WTC11 (cell line): Measurements from ENCODE around the gene CNTNAP5. TPM values are rescaled to one million over a fixed set of nuclear protein-coding genes. Genes with fewer than 3 reads are reported as not detected.

Experiments used
- ATAC-seq: fragments of 200-7000 bp; cut with Tn5 transposase; 2 replicates; pipeline ENCODE4 v1.10.0; 2021; ENCODE audit warnings: mild to moderate bottlenecking, moderate library complexity
- CTCF ChIA-PET: fragments of 300-600 bp; sonication (Branson Sonifier 250); formaldehyde crosslinking; loops from one replicate; lab custom pipeline; 2021; ENCODE audit warnings: antibody characterized with exemption; lab: Charles Lee
- POLR2A ChIA-PET: fragments of 350-600 bp; sonication (Branson Sonifier 250); formaldehyde crosslinking; loops from one replicate; lab custom pipeline; 2021; ENCODE audit warnings: antibody characterized with exemption; lab: Charles Lee
- DNase-seq: peaks from one replicate; pipeline ENCODE4 v3.0.0; 2021; ENCODE audit warnings: low spot score
- H3K27ac Mint-ChIP-seq: 2 replicates; pipeline ENCODE4 v1.8.0; 2021; ENCODE audit warnings: mixed read lengths
- H3K27me3 Mint-ChIP-seq: 2 replicates; pipeline ENCODE4 v1.8.0; 2021; ENCODE audit warnings: low read depth, mild to moderate bottlenecking, moderate library complexity, mixed read lengths
- H3K36me3 Mint-ChIP-seq: 2 replicates; pipeline ENCODE4 v1.8.0; 2021; ENCODE audit warnings: mixed read lengths
- H3K4me1 Mint-ChIP-seq: 2 replicates; pipeline ENCODE4 v1.8.0; 2022; ENCODE audit warnings: mixed read lengths
- H3K4me3 Mint-ChIP-seq: 2 replicates; pipeline ENCODE4 v1.8.0; 2021; ENCODE audit warnings: mild to moderate bottlenecking, moderate library complexity, mixed read lengths
- H3K9me3 Mint-ChIP-seq: 2 replicates; pipeline ENCODE4 v1.8.0; 2021; ENCODE audit warnings: mixed read lengths
- ELF4 ChIP-seq: sonication (generic); formaldehyde crosslinking; IDR thresholded peaks from 2 replicates; pipeline ENCODE4 v1.8.1; 2022; ENCODE audit warnings: low read depth, mild to moderate bottlenecking, moderate library complexity, missing genetic modification reagents
- FOXJ3 ChIP-seq: sonication (generic); formaldehyde crosslinking; IDR thresholded peaks from 2 replicates; pipeline ENCODE4 v1.9.0; 2021; ENCODE audit warnings: missing genetic modification reagents, mild to moderate bottlenecking, borderline replicate concordance
- GABPB1 ChIP-seq: sonication (generic); formaldehyde crosslinking; IDR thresholded peaks from 2 replicates; pipeline ENCODE4 v1.8.1; 2023; ENCODE audit warnings: mild to moderate bottlenecking, missing genetic modification reagents
- TEAD1 ChIP-seq: sonication (generic); formaldehyde crosslinking; IDR thresholded peaks from 2 replicates; pipeline ENCODE4 v1.8.0; 2022; ENCODE audit warnings: mild to moderate bottlenecking, missing genetic modification reagents
- ZNF263 ChIP-seq: sonication (generic); formaldehyde crosslinking; IDR thresholded peaks from 2 replicates; pipeline ENCODE4 v1.8.1; 2022; ENCODE audit warnings: low read depth, mild to moderate bottlenecking, moderate library complexity, missing genetic modification reagents
- total RNA-seq: library from RNA; stranded (reverse); gene quantifications from 3 replicates; pipeline ENCODE4 v1.2.3, GENCODE V29; 2021
- TF ChIP-seq, protein P1 (sequence below): sonication (generic); formaldehyde crosslinking; IDR thresholded peaks from 2 replicates; pipeline ENCODE4 v1.8.1; 2022; ENCODE audit warnings: low read depth, mild to moderate bottlenecking, moderate library complexity, missing genetic modification reagents, borderline replicate concordance
- TF ChIP-seq, protein P2 (sequence below): sonication (generic); formaldehyde crosslinking; IDR thresholded peaks from 2 replicates; pipeline ENCODE4 v1.8.1; 2023; ENCODE audit warnings: mild to moderate bottlenecking, missing genetic modification reagents
- TF ChIP-seq, protein P3 (sequence below): fragments of 250-450 bp; sonication (Bioruptor Pico); IDR thresholded peaks from 2 replicates; pipeline ENCODE4 v1.9.0; 2021; ENCODE audit warnings: mild to moderate bottlenecking
- TF ChIP-seq, protein P4 (sequence below): fragments of 250-450 bp; sonication (Bioruptor Pico); IDR thresholded peaks from 2 replicates; pipeline ENCODE4 v1.8.0; 2021; ENCODE audit warnings: mild to moderate bottlenecking
- TF ChIP-seq, protein P5 (sequence below): fragments of 250-450 bp; sonication (Bioruptor Pico); conservative IDR thresholded peaks from 2 replicates; pipeline ENCODE4 v1.9.0; 2021; ENCODE audit warnings: mild to moderate bottlenecking
- TF ChIP-seq, protein P6 (sequence below): sonication (generic); formaldehyde crosslinking; IDR thresholded peaks from 2 replicates; pipeline ENCODE4 v1.8.0; 2023; ENCODE audit warnings: missing genetic modification reagents, mild to moderate bottlenecking, borderline replicate concordance

CNTNAP5 gene
- total RNA-seq, 1 experiment from 2014 or later: 0.22 TPM

DNA sequence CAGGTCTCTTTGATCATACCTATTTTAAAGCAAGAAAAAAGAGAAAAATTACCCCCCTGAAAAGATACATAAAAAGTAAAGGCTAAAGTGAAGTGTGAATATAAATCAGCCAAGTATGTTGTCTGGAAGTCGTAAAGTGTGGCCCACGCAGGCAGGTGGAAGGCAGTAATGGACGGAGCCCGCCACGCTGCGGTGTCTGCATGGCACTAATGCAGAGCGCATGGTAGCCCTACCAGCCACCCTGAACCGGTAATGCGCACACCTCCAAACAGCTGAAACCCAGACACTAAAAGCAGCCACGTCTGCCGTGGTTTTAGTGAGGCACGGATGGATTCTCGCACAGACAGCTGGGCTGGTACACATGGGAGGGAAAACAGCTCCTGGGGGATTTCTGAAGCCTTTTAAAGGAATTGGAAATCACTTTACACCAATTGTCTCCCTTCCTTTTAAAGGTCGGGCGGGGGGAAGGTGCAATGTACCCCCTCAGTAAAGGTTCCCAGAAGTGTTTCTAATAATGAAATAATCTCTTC lies 615.2 kb downstream of the CNTNAP5 start:
- H3K4me3 Mint-ChIP-seq: no peak overlapping the region
- no peak overlapping the region for H3K27ac Mint-ChIP-seq
- POLR2A ChIA-PET: interaction anchor here (0.7 kb wide), 1 partner anchor 144 kb away, joined by 3 read pairs; no protein-coding TSS in a partner anchor
- no peak for ATAC-seq
- no peak for DNase-seq
- TF ChIP-seq, protein P1, sequence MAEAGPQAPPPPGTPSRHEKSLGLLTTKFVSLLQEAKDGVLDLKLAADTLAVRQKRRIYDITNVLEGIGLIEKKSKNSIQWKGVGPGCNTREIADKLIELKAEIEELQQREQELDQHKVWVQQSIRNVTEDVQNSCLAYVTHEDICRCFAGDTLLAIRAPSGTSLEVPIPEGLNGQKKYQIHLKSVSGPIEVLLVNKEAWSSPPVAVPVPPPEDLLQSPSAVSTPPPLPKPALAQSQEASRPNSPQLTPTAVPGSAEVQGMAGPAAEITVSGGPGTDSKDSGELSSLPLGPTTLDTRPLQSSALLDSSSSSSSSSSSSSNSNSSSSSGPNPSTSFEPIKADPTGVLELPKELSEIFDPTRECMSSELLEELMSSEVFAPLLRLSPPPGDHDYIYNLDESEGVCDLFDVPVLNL: no peak
- no peaks in the 10 kb centered on the region for H3K4me1 Mint-ChIP-seq
- CTCF ChIA-PET: no interaction called here
- peaks cover 4% of the 10 kb centered on the region for H3K9me3 Mint-ChIP-seq
- no peaks in the 10 kb centered on the region for H3K27me3 Mint-ChIP-seq
- H3K36me3 Mint-ChIP-seq: no peaks in the 10 kb centered on the region

DNA sequence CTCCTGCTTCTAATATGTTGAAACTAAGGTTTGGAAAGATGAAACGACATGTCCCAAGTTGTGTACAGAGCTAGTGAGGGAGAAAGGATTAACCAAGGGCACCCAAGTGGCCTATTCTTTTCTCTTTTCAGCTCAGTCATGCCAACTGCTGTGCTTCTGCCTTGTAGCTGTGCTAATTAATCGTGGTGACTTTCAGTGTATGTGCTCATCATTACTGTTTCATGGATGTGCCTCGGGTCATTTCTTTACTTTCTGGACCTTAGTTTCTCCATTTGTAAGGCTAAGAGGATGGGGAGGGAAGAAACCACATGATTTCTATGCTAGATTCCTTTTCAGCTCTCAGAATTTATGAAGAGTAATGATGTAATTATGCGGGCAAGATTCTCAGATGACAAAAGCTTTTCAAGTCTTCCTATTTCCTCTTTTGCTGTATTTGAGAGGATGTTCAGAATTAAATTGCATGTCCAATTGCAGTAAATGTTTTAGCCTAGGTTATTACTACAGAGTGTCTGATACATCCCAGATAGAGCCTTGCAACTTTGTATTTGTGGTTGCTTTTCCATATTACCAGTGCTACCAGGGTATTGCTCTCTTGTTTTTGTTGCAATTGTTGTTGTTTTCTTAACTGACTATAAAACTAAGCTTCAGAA lies 621.2 kb downstream of the CNTNAP5 start:
- CTCF ChIA-PET: no interaction called here
- ATAC-seq: no peak
- no peaks in the 10 kb centered on the region for H3K27me3 Mint-ChIP-seq
- no peak for DNase-seq
- no peaks in the 10 kb centered on the region for H3K36me3 Mint-ChIP-seq
- no peak for TF ChIP-seq FOXJ3
- no peak for TF ChIP-seq ZNF263 (CRISPR knock-in tag)
- TF ChIP-seq, protein P2, sequence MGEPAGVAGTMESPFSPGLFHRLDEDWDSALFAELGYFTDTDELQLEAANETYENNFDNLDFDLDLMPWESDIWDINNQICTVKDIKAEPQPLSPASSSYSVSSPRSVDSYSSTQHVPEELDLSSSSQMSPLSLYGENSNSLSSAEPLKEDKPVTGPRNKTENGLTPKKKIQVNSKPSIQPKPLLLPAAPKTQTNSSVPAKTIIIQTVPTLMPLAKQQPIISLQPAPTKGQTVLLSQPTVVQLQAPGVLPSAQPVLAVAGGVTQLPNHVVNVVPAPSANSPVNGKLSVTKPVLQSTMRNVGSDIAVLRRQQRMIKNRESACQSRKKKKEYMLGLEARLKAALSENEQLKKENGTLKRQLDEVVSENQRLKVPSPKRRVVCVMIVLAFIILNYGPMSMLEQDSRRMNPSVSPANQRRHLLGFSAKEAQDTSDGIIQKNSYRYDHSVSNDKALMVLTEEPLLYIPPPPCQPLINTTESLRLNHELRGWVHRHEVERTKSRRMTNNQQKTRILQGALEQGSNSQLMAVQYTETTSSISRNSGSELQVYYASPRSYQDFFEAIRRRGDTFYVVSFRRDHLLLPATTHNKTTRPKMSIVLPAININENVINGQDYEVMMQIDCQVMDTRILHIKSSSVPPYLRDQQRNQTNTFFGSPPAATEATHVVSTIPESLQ (CRISPR knock-in tag): no peak
- TF ChIP-seq, protein P1: no peak
- TF ChIP-seq, protein P3, sequence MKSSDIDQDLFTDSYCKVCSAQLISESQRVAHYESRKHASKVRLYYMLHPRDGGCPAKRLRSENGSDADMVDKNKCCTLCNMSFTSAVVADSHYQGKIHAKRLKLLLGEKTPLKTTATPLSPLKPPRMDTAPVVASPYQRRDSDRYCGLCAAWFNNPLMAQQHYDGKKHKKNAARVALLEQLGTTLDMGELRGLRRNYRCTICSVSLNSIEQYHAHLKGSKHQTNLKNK (CRISPR knock-in tag): no peak
- TF ChIP-seq, protein P4, sequence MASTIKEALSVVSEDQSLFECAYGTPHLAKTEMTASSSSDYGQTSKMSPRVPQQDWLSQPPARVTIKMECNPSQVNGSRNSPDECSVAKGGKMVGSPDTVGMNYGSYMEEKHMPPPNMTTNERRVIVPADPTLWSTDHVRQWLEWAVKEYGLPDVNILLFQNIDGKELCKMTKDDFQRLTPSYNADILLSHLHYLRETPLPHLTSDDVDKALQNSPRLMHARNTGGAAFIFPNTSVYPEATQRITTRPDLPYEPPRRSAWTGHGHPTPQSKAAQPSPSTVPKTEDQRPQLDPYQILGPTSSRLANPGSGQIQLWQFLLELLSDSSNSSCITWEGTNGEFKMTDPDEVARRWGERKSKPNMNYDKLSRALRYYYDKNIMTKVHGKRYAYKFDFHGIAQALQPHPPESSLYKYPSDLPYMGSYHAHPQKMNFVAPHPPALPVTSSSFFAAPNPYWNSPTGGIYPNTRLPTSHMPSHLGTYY (CRISPR knock-in tag): no peak
- TF ChIP-seq, protein P5, sequence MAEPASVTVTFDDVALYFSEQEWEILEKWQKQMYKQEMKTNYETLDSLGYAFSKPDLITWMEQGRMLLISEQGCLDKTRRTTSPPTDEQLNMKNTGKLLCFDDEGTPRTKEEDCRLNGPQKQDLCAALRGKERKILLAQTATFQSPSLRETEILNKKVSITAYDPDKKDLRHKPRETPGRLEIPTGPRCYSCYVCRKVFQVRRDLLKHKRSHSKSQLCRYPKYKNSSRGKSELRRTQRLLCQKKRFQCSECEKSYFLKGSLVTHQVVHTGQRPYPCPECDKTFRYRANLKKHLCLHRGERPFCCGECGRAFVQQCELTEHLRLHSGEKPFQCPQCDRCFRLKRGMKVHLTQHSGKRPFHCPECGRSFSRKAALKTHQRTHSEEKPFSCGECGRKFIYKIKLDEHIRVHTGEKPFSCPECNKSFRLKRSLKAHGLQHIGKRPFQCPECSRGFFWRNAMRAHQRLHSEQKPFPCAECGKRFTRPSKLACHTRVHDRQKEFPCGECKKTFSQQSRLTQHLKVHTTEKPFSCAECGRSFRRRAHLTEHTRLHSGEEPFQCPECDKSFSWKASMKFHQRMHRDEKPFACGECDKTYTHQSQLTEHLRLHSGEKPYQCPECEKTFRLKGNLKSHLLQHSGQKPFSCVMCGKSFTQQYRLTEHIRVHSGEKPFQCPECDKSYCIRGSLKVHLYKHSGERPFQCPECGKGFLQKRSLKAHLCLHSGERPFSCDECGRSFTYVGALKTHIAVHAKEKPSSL: no peak
- TF ChIP-seq, all 79 proteins: peak for 0
- POLR2A ChIA-PET: no interaction called here
- no peaks in the 10 kb centered on the region for H3K4me1 Mint-ChIP-seq
- H3K4me3 Mint-ChIP-seq: no peak overlapping the region
- H3K27ac Mint-ChIP-seq: no peak overlapping the region
- no peaks in the 10 kb centered on the region for H3K9me3 Mint-ChIP-seq

DNA sequence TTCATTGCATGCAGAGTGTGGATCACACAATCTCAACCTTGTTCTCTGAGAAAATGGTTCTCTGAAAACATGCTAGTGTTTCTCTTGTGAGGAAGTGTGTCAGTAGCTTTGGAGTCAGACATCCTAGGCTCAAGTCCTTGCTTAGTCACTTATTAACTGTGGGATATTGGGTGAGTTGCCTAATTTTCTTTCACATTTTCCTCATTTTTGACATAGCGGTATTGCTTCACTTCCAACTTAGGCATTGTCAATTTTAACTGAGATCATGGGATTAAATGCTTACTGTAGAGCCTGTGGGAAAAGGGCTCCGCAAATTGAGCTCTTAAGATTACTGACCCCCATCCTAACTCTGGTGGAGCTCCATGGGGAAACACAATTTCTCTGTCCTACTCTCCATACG lies 622.2 kb downstream of the CNTNAP5 start:
- peaks cover 5% of the 10 kb centered on the region for H3K4me1 Mint-ChIP-seq
- TF ChIP-seq, protein P6, sequence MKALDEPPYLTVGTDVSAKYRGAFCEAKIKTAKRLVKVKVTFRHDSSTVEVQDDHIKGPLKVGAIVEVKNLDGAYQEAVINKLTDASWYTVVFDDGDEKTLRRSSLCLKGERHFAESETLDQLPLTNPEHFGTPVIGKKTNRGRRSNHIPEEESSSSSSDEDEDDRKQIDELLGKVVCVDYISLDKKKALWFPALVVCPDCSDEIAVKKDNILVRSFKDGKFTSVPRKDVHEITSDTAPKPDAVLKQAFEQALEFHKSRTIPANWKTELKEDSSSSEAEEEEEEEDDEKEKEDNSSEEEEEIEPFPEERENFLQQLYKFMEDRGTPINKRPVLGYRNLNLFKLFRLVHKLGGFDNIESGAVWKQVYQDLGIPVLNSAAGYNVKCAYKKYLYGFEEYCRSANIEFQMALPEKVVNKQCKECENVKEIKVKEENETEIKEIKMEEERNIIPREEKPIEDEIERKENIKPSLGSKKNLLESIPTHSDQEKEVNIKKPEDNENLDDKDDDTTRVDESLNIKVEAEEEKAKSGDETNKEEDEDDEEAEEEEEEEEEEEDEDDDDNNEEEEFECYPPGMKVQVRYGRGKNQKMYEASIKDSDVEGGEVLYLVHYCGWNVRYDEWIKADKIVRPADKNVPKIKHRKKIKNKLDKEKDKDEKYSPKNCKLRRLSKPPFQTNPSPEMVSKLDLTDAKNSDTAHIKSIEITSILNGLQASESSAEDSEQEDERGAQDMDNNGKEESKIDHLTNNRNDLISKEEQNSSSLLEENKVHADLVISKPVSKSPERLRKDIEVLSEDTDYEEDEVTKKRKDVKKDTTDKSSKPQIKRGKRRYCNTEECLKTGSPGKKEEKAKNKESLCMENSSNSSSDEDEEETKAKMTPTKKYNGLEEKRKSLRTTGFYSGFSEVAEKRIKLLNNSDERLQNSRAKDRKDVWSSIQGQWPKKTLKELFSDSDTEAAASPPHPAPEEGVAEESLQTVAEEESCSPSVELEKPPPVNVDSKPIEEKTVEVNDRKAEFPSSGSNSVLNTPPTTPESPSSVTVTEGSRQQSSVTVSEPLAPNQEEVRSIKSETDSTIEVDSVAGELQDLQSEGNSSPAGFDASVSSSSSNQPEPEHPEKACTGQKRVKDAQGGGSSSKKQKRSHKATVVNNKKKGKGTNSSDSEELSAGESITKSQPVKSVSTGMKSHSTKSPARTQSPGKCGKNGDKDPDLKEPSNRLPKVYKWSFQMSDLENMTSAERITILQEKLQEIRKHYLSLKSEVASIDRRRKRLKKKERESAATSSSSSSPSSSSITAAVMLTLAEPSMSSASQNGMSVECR (CRISPR knock-in tag): no peak
- TF ChIP-seq ELF4: no peak
- TF ChIP-seq GABPB1: peak; percentile 59; the same call in 1 of the 2 replicates
- TF ChIP-seq TEAD1 (CRISPR knock-in tag): no peak
- ChIA-PET POLR2A (no interaction called here), CTCF (no interaction called here)
- no peak overlapping the region for H3K4me3 Mint-ChIP-seq
- no peak for DNase-seq
- no peak for ATAC-seq
- no peaks in the 10 kb centered on the region for H3K27me3 Mint-ChIP-seq
- no peaks in the 10 kb centered on the region for H3K9me3 Mint-ChIP-seq
- no peaks in the 10 kb centered on the region for H3K36me3 Mint-ChIP-seq
- H3K27ac Mint-ChIP-seq: 0 out of 2 replicates have a peak overlapping the region, but pooled peaks have one; percentile 12
